ENCODE measurements around the gene SBK2. TPM values are rescaled to one million over a fixed set of nuclear protein-coding genes. Genes with fewer than 3 reads are reported as not detected.
"Not testable (repeated sequence)": the region's sequence is repeated elsewhere in the genome, so short reads cannot be mapped to it uniquely, and the experiment has no call there.

Gene SBK2
- total RNA-seq, 1 donor from 2014 or later: not detected

DNA sequence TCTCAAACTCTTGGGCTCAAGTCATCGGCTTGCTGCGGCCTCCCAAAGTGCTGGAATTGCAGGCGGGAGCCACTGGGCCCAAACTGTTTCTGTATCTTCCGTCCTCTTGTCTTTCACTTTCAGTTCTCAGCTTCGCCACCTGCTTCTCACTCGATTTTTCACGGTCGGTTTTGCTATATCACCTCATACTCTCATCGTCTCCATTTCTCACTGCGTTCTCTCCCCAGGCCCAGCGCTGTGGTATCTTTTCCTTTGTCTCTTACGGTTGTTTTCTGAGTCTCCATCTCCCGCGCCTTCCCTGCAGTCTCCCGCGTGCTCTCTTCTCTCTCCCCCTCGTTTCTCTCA is 33.8 kb downstream of the SBK2 start:
- Mint-ChIP-seq H3K4me1 (ENCODE audit: unreplicated experiment) (peaks cover 5% of the 10 kb centered on the region), H3K9me3 (ENCODE audit: unreplicated experiment) (no peaks in the 10 kb centered on the region), H3K4me3 (ENCODE audit: unreplicated experiment) (peak overlapping the region; percentile 14), H3K27me3 (ENCODE audit: unreplicated experiment) (no peaks in the 10 kb centered on the region), H3K36me3 (ENCODE audit: unreplicated experiment) (no peaks in the 10 kb centered on the region), H3K27ac (ENCODE audit: unreplicated experiment) (no peak overlapping the region)
- TF ChIP-seq, protein P1, sequence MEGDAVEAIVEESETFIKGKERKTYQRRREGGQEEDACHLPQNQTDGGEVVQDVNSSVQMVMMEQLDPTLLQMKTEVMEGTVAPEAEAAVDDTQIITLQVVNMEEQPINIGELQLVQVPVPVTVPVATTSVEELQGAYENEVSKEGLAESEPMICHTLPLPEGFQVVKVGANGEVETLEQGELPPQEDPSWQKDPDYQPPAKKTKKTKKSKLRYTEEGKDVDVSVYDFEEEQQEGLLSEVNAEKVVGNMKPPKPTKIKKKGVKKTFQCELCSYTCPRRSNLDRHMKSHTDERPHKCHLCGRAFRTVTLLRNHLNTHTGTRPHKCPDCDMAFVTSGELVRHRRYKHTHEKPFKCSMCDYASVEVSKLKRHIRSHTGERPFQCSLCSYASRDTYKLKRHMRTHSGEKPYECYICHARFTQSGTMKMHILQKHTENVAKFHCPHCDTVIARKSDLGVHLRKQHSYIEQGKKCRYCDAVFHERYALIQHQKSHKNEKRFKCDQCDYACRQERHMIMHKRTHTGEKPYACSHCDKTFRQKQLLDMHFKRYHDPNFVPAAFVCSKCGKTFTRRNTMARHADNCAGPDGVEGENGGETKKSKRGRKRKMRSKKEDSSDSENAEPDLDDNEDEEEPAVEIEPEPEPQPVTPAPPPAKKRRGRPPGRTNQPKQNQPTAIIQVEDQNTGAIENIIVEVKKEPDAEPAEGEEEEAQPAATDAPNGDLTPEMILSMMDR (IDR thresholded peaks at IDR 0.05): no peak
- DNase-seq (ENCODE audit: extremely low spot score, unreplicated experiment): no peak

DNA sequence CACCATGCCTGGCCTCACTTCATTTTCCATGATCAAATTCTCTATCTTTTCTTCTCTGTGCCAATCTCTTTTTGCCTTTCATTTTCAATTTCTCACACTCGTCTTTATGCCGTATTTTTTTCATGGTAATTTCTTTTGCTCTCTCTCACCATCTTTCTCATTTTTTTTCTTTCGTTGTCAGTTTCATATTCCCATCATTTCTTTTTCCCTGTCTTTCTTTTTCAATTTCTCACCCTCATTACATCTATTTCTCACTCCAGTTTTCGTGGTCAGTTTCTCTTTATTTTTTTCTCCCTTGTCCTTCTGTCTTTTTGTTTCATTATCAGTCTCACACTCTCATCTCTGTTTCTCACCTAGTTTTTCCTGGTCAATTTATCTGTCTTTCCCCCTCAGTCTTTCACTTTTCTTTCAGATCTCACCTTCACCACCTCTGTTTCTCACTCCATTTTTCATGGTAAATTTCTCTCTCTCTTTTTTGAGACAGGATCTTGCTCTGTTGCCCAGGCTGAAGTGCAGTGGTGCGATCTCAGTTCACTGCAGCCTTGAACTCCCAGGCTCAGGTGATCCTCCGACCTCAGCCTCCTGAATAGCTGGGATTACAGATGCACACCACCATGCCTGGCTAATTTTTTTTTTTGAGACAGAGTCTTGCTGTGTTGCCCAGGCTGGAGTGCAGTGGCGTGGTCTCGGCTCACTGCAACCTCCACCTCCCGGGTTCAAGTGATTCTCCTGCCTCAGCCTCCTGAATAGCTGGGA is 34.6 kb downstream of the SBK2 start:
- Mint-ChIP-seq H3K27ac (ENCODE audit: unreplicated experiment) (no peak overlapping the region), H3K9me3 (ENCODE audit: unreplicated experiment) (no peaks in the 10 kb centered on the region), H3K27me3 (ENCODE audit: unreplicated experiment) (no peaks in the 10 kb centered on the region), H3K36me3 (ENCODE audit: unreplicated experiment) (no peaks in the 10 kb centered on the region), H3K4me1 (ENCODE audit: unreplicated experiment) (peaks cover 5% of the 10 kb centered on the region), H3K4me3 (ENCODE audit: unreplicated experiment) (no peak overlapping the region)
- TF ChIP-seq, protein P1 (IDR thresholded peaks at IDR 0.05): no peak
- no peak for DNase-seq (ENCODE audit: extremely low spot score, unreplicated experiment)

GRCh38 chr19:55500368-55500952 is 36.5 kb downstream of the SBK2 start:
- DNase-seq (ENCODE audit: extremely low spot score, unreplicated experiment): no peak
- TF ChIP-seq, protein P1 (IDR thresholded peaks at IDR 0.05): no peak
- no peaks in the 10 kb centered on the region for H3K36me3 Mint-ChIP-seq (ENCODE audit: unreplicated experiment)
- H3K4me3 Mint-ChIP-seq (ENCODE audit: unreplicated experiment): no peak overlapping the region
- H3K9me3 Mint-ChIP-seq (ENCODE audit: unreplicated experiment): no peaks in the 10 kb centered on the region
- no peak overlapping the region for H3K27ac Mint-ChIP-seq (ENCODE audit: unreplicated experiment)
- H3K4me1 Mint-ChIP-seq (ENCODE audit: unreplicated experiment): peaks cover 5% of the 10 kb centered on the region
- H3K27me3 Mint-ChIP-seq (ENCODE audit: unreplicated experiment): no peaks in the 10 kb centered on the region

GRCh38 chr19:55498246-55498840 is 38.6 kb downstream of the SBK2 start:
- H3K27ac Mint-ChIP-seq (ENCODE audit: unreplicated experiment): no peak overlapping the region
- no peak overlapping the region for H3K4me3 Mint-ChIP-seq (ENCODE audit: unreplicated experiment)
- no peaks in the 10 kb centered on the region for H3K9me3 Mint-ChIP-seq (ENCODE audit: unreplicated experiment)
- no peaks in the 10 kb centered on the region for H3K27me3 Mint-ChIP-seq (ENCODE audit: unreplicated experiment)
- H3K4me1 Mint-ChIP-seq (ENCODE audit: unreplicated experiment): peaks cover 10% of the 10 kb centered on the region
- H3K36me3 Mint-ChIP-seq (ENCODE audit: unreplicated experiment): no peaks in the 10 kb centered on the region
- no peak for DNase-seq (ENCODE audit: extremely low spot score, unreplicated experiment)
- TF ChIP-seq, protein P1 (IDR thresholded peaks at IDR 0.05): no peak

- no peak for DNase-seq (ENCODE audit: extremely low spot score, unreplicated experiment)
- H3K9me3 Mint-ChIP-seq (ENCODE audit: unreplicated experiment): no peaks in the 10 kb centered on the region
- no peak overlapping the region for H3K27ac Mint-ChIP-seq (ENCODE audit: unreplicated experiment)
- H3K4me3 Mint-ChIP-seq (ENCODE audit: unreplicated experiment): no peak overlapping the region
- no peaks in the 10 kb centered on the region for H3K36me3 Mint-ChIP-seq (ENCODE audit: unreplicated experiment)
- peaks cover 15% of the 10 kb centered on the region for H3K4me1 Mint-ChIP-seq (ENCODE audit: unreplicated experiment)
- H3K27me3 Mint-ChIP-seq (ENCODE audit: unreplicated experiment): no peaks in the 10 kb centered on the region
- TF ChIP-seq, protein P1 (IDR thresholded peaks at IDR 0.05): no peak
Observed at GRCh38 chr19:55497763-55498162, 39.2 kb downstream of the SBK2 start.

DNA sequence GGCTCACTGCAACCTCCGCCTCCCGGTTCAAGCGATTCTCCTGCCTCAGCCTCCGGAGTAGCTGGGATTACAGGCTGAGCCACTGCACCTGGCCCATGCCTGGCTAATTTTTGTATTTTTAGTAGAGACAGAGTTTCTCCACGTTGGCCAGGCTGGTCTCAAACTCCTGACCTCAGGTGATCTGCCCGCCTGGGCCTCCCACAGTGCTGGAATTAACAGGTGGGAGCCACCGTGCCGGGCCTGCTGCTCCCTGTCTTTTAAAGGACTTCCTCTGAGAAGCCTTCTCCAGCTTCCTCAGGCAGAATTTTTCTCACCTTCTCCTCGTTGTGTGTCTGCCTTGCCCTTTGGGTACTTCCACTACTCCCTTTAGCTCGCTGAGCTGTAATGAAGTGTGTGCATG is 40.1 kb downstream of the SBK2 start:
- not testable (repeated sequence) for H3K9me3 Mint-ChIP-seq (ENCODE audit: unreplicated experiment); H3K36me3 Mint-ChIP-seq (ENCODE audit: unreplicated experiment); H3K27ac Mint-ChIP-seq (ENCODE audit: unreplicated experiment); DNase-seq (ENCODE audit: extremely low spot score, unreplicated experiment); H3K4me3 Mint-ChIP-seq (ENCODE audit: unreplicated experiment); H3K27me3 Mint-ChIP-seq (ENCODE audit: unreplicated experiment)
- peaks cover 18% of the 10 kb centered on the region for H3K4me1 Mint-ChIP-seq (ENCODE audit: unreplicated experiment)
